ENCODE measurements around the gene SSB.
"Not testable (repeated sequence)": the region's sequence is repeated elsewhere in the genome, so short reads cannot be mapped to it uniquely, and the experiment has no call there.

SSB gene

DNA sequence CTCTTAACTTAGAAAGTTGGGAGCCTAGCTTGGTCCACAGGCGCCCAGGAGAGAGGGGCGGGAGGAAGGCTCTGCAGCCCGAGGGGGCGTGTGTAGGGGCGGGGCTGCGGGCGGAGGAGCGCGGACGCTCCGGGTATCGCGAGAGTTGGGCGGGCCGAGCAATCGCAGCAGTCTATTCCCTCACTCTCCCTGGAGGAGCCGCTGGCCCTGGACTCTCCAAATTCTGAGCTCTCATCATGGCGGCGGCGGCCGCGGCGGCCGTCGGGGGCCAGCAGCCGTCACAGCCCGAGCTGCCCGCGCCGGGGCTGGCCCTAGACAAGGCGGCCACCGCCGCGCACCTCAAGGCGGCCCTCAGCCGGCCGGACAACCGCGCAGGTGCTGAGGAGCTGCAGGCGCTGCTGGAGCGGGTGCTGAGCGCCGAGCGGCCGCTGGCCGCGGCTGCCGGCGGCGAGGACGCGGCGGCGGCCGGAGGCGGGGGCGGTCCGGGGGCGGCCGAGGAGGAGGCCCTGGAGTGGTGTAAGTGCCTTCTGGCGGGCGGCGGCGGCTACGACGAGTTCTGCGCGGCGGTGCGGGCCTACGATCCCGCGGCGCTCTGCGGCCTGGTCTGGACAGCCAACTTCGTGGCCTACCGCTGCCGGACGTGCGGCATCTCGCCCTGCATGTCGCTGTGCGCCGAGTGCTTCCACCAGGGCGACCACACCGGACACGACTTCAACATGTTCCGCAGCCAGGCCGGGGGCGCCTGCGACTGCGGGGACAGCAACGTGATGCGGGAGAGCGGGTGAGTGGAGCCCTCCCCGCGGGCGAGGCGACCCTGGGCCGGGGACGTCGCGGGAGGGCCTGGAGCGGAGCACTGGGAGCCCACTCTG lies 28.8 kb downstream of the SSB start, which contains the start of gene UBR3:
UBR3 (plus strand) TSS at position 183 of the 869 bp plus-strand sequence; CDS start at position 237, 54 bp downstream.
- H3K4me3 ChIP-seq = peak within 1 kb of the TSS; percentile 62 to 97 (median 82)
- peak within 1 kb of the TSS; percentile 55 to 95 (median 87) for H3K27ac ChIP-seq

DNA sequence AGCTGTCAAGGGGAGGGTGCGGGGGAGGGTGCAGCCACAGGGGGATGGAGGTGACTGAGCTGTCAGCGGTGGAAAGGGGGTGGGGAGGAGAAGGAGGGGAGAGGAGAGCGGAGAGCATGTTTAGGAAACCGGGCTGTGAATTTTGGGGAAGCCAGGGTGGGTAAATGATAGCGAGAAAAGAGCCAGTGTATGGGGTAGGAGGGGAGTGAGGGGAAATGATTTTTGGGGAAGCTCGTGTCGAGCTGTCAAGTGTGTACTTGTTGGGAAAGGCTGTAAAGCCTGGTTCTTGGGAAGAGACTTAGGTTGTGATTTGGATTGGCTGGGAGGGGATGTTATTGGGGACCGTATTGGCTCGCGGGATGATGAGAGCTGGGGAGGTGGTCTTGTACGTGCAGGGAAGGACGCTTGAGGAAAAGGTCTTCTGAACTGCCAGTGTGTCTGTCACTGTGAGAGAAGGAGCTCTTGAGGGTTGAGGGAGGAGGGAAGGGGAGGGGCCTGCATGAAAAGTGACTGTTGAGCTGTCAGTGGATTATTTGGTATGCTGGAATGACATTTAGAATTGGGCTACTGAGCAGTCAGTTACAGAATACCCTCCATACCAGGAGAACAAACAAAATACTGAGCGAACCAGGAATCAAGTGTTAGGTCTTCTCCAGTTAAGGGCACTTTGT lies 29.6 kb downstream of the SSB start:
- Histone ChIP-seq H3K27ac (peak overlapping the region; percentile 55 to 95 (median 87)), H3K4me3 (peak overlapping the region; percentile 62 to 97 (median 82))

DNA sequence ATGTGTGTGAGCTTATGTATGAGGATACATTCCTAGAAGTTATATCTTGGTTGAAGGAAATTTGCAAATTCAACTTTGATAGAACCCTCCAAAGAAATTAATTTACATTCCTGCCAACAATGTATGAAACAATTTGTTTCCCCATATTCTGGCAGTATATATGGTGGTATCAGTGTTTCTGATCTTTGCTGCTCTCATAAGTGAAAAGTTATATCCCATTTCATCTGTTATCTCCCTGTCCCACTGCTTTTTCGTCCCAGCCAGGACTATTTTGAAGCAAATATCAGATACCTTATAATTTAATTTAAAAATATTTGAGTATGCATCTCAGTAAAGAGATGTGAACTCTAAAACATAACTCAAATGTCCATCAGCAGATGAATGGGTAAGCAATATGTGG lies 35.7 kb downstream of the SSB start:
- no peak overlapping the region for H3K4me3 ChIP-seq
- H3K27ac ChIP-seq = no peak overlapping the region

DNA sequence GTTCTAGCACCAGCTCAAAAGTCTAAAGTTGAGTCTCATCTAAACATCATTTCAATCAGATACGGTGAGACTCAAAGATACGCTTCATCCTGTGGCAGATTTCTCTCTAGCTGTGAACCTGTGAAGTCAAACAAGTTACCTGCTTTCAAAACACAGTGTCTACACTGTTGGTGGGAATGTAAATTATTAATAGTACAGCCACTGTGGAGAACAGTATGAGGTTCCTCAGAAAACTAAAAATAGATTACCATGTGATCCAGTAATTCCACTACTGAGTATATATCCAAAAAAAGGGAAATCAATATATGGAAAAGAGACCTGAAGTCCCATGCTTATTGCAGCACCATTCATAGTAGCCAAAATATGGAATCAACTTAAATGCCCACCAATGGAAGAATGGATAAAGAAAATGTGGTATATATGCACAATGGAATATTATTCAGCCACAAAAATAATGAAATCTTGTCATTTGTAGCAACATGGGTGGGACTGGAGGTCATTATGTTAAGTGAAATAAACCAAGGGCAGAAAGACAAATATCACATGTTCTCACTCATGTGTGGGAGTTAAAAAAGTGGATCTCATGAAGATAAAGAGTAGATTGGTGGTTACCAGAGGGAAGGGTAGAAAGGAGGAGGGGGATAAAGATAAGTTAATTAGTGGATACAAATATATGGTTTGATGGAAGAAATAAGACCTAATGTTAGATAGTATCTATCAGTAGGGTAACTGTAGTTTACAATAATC lies 40.2 kb downstream of the SSB start:
- Histone ChIP-seq H3K27ac (no peak overlapping the region), H3K4me3 (no peak overlapping the region)

DNA sequence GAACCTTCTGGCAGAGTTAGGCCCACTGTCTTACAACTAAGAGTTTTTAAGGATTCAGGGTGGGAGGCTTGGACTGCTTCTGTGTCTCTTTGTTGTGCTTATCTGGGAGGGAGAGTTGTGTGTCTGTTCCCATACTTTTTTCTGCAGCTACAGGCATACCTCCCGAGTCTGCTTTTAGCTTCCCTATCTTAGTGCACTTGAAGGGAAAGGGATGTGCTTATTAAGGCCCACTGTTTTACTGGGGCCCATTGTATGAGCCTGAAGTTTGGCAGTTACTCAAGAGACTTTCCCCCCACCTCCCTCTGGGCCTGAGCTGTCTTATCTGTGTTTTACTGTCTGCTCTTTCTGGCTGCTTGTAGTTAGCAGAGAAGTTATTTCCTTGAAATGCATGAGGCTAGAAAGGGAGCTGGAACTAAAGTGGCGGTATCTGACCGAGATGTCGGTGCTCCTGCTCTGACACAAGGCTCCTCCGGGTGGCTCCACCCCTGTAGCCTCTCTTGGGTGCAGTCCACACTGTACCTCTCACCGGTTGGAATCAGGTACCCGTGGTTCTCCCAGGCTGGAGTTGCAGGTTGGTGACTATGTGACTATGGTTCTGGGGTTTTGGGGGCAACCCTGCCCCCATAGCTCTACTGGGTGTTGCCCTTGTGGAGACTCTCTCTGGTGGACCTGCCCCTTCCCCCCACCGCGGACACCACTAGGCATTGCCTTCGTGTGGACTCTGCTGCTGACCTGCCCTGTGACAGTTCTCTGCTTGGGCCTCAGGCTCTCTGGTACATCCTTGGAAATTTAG lies 41.5 kb downstream of the SSB start:
- no peak overlapping the region for H3K27ac ChIP-seq
- no peak overlapping the region for H3K4me3 ChIP-seq

DNA sequence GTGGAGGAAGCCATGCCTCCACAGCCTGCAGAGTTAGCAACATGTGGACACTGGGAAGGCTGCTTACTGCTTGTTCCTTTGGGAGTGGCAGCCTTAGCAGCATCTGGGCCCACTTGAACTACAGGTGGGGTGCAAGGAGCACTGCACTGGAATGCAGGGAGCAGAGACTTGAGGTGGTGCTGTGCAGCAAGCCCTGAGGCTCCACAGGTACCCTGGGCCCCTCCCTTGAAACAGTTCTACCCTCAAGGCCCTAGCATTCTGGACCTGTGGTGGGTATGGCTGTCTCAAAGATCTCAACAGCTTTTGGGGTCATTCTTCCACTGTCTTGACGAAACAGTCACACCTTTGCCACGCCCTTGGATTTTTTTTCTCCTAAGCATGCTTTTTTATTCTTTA lies 42.1 kb downstream of the SSB start:
- no peak overlapping the region for H3K4me3 ChIP-seq
- H3K27ac ChIP-seq = no peak overlapping the region

DNA sequence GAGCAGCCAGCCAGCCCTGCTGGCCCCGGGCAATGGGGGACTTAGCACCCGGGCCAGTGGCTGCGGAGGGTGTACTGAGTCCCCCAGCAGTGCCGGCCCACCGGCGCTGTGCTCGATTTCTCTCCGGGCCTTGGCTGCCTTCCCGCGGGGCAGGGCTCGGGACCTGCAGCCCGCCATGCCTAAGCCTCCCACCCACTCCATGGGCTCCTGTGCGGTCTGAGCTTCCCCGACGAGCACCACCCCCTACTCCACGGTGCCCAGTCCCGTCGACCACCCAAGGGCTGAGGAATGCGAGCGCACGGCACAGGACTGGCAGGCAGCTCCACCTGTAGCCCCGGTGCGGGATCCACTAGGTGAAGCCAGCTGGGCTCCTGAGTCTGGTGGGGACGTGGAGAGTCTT lies 43.0 kb downstream of the SSB start:
- H3K27ac ChIP-seq, H3K4me3 ChIP-seq: not testable (repeated sequence)

DNA sequence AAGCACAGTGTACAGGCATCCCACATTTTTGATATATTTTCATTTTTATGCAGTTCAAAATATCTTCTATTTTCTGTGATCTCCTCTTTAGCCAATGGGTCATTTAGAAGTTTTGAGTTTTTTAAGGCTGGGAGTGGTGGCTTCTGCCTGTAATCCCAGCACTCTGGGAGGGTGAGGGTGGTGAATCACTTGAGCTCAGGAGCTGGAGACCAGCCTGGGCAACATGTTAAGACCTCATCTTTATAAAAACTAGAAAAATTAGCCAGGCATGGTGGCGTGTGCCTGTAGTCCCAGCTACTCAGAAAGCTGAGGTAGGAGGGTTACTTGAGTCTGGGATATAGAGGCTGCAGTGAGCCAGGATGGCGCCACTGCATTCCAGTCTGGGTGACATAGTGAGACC lies 46.3 kb downstream of the SSB start:
- H3K27ac ChIP-seq = no peak overlapping the region
- H3K4me3 ChIP-seq = no peak overlapping the region

DNA sequence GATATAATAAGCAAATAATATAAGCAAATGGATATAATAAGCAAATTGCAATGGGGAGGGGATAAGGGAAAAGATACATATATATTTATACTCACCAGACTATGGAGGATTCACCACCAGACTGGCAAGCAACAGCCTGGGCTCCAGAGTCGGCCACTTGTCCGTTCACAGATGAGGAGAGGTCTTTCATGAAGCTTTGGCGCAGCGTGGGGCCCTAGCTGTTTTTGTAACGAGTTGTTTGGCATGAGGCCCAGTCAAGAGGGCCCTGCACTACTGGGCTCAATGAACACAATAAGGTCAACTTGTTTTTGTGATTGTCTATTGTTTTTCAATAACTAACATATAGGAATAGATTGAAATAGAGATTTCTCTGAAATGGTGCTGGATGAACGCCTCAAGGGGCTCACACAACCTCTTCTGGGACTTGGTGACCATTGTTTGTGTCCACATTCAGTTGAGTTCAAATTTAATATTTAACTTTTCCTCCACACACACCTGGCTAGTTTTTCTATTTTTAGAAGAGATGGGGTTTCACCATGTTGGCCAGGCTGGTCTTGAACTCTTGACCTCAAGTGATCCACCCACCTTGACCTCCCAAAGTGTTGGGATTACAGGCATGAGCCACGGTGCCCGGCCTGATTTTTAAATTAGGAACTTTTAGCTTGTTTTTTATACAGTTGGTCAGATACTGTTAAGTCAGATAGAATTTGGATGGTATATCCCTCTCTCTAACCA lies 50.5 kb downstream of the SSB start:
- not testable (repeated sequence) for H3K27ac ChIP-seq, H3K4me3 ChIP-seq

DNA sequence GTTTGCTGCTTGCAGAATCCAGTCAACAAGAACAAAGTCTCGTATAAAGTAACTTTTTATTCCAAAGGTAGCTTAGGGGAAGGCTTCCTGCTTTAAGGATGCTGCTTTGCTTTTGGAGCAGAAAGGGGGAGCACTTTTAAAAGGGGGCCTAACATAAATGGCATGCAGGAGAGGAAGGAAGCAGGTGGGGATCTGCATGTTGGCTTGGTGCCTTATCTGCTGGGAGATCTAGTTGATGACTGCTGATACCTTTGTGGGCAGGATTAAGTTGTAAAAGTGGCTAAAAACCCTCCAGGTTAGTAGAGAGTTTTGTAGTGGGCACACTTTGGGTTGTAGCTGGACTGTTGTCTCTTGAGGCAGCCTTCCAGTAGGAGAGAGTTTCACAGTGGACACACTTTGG lies 51.0 kb downstream of the SSB start:
- Histone ChIP-seq H3K4me3 (no peak overlapping the region), H3K27ac (no peak overlapping the region)

DNA sequence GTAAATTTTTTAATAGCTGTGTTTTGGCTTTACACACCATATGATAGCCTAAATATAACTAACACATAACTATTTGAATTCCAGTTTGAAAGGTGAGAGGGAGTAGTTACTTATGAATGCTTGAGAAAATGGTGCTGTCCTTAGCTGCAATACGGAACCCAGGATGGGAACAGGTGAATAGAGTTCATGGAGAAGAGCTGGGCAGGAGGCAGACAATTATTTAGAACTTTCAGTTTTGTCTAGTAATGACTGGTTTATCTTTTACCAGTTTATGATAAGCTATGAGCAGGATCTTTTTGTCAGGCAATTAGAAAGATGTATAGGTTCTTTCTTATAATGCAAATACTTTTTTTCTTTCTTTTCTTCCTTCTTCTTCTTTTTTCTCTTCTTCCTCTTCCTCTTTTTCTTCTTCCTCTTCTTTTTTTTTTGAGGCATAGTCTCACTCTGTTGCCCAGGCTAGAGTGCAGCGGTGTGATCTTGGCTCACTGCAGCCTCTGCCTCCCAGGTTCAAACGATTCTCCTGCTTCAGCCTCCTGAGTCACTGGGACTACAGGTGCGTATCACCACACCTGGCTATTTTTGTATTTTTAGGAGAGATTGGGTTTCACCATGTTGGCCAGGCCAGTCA lies 54.5 kb downstream of the SSB start:
- no peak overlapping the region for H3K27ac ChIP-seq
- no peak overlapping the region for H3K4me3 ChIP-seq

DNA sequence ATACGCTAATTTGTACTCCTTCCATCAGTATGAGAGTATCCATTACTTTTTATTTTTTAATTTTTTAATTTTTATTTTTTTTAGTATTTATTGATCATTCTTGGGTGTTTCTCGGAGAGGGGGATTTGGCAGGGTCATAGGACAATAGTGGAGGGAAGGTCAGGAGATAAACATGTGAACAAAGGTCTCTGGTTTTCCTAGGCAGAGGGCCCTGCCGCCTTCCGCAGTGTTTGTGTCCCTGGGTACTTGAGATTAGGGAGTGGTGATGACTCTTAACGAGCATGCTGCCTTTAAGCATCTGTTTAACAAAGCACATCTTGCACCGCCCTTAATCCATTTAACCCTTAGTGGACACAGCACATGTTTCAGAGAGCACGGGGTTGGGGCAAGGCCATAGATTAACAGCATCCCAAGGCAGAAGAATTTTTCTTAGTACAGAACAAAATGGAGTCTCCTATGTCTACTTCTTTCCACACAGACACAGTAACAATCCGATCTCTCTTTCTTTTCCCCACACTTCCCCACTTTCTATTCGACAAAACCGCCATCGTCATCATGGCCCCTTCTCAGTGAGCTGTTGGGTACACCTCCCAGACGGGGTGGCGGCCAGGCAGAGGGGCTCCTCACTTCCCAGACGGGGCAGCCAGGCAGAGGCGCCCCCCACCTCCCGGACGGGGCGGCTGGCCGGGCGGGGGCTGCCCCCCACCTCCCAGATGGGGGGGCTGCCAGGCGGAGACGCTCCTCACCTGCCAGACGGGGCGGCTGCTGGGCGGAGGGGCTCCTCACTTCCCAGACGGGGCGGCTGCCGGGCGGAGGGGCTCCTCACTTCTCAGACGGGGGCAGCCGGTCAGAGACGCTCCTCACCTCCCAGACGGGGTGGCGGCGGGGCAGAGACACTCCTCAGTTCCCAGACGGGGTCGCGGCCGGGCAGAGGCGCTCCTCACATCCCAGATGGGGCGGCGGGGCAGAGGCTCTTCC lies 56.9 kb downstream of the SSB start:
- H3K4me3 ChIP-seq, H3K27ac ChIP-seq: not testable (repeated sequence)

DNA sequence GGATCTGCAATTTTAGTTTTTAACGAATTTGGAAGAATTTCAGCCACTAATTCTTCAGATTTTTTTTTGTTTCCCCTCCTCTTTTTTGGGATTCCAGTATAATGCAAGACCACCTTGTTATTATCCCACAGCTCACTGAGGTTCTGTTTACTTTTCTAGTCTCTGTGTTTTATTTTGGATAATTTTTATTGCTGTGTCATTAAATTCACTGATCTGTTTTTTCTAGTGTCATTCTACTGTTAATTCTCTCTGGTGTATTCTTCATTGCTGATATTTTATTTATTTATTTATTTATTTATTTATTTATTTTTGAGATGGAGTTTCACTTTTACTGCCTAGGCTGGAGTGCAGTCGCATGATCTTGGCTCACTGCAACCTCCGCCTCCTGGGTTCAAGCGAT lies 60.8 kb downstream of the SSB start:
- H3K4me3 ChIP-seq = no peak overlapping the region
- no peak overlapping the region for H3K27ac ChIP-seq

DNA sequence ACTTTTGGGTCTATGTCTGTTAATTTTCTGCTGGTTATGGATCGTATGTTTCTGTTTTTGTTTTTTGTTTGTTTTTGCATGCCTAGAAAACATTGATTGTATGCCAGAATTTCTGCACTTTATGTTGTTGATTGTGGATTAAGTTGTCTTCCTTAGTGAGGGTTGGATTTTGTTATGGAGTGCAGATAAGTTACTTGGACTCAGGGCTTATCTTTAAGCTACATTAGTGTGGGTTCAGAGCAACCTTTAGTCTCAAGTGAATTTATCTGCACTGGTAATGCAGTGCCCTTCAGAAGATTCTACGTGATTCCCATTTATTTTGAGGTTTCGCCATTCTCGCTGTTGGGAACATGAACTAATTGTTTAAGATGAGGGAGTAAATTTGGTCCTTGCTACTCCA lies 61.5 kb downstream of the SSB start:
- Histone ChIP-seq H3K27ac (no peak overlapping the region), H3K4me3 (no peak overlapping the region)
